K562 (cell line): Measurements from ENCODE around the gene ZSCAN5C. TPM values are rescaled to one million over a fixed set of nuclear protein-coding genes. Genes with fewer than 3 reads are reported as not detected.
A peak's percentile ranks its signal among the peaks of the same experiment; 100 is the strongest.
"Not testable (repeated sequence)": the region's sequence is repeated elsewhere in the genome, so short reads cannot be mapped to it uniquely, and the experiment has no call there.

Source experiments
- ATAC-seq: fragments of 200-7000 bp; cut with Tn5 transposase; 3 replicates; pipeline ENCODE4 v1.9.1; 2020; ENCODE audit warnings: moderate library complexity
- BruUV-seq: library from RNA; stranded (reverse); fragments of 400-500 nt; replicated peaks from 2 replicates; lab custom pipeline; 2021; lab: Mats Ljungman, UMichigan
- CTCF ChIA-PET: fragments of 300-600 bp; formaldehyde crosslinking; extraction: SDS; loops from one replicate; lab custom pipeline; 2021; ENCODE audit warnings: low intra/inter-chr PET ratio; lab: Yijun Ruan, JAX
- POLR2A ChIA-PET: fragments of 300-600, 350-650 bp; sonication (Branson Sonifier 250); formaldehyde crosslinking; extraction: SDS; loops from one replicate; lab custom pipeline; 2021; ENCODE audit warnings: antibody characterized with exemption, inconsistent platforms; lab: Yijun Ruan, JAX
- DNase-seq, 4 experiments: peaks; one replicate each; pipeline versions ENCODE4 v3.0.0 to v3.0.0-alpha.2; 2011 to 2018; ENCODE audit warnings: low spot score in 3 of 4, mixed read lengths in 3 of 4; ENCODE audit errors: extremely low read depth in 1 of 4
- FAIRE-seq: peaks from 2 replicates; lab custom pipeline; 2011; peaks lifted over from hg19 to GRCh38; lab: Jason Lieb, UNC
- H2AFZ ChIP-seq: 2 replicates; pipeline ENCODE4 v1.6.0; 2011; ENCODE audit warnings: low read depth, low read length, control low read depth, inconsistent platforms
- H3K27ac ChIP-seq: fragments of 200-600 bp; 3 replicates; pipeline ENCODE4 v1.8.0; 2011; ENCODE audit warnings: low read depth, mild to moderate bottlenecking, control low read depth, inconsistent platforms, low read length, moderate library complexity, mixed read lengths; ENCODE audit errors: extremely low read depth
- H3K27me3 ChIP-seq, 2 experiments: fragments of 300-600 bp in 1 of 2; 2 replicates in 1 of 2; 3 replicates in 1 of 2; pipeline versions ENCODE4 v1.6.0 to v1.8.0; 2011; ENCODE audit warnings: inconsistent platforms in 2 of 2, low read length in 2 of 2, mild to moderate bottlenecking in 1 of 2, mixed read lengths in 1 of 2, moderate library complexity in 1 of 2; ENCODE audit not compliant: control insufficient read depth in 2 of 2, insufficient read depth in 2 of 2
- H3K36me3 ChIP-seq: fragments of 300-600 bp; 3 replicates; pipeline ENCODE4 v1.8.0; 2011; ENCODE audit warnings: mild to moderate bottlenecking, low read length, inconsistent platforms; ENCODE audit not compliant: control insufficient read depth, insufficient read depth
- H3K4me1 ChIP-seq, 2 experiments: fragments of 200-600 bp in 1 of 2; replicated peaks in 1 of 2; 2 replicates in 1 of 2; 3 replicates in 1 of 2; pipeline versions ENCODE4 v1.5.1 to v1.8.0; 2011; ENCODE audit warnings: inconsistent platforms in 2 of 2, low read length in 2 of 2, mild to moderate bottlenecking in 1 of 2, mixed read lengths in 1 of 2, moderate library complexity in 1 of 2; ENCODE audit not compliant: control insufficient read depth in 2 of 2, insufficient read depth in 2 of 2
- H3K4me2 ChIP-seq: 2 replicates; pipeline ENCODE4 v1.6.1; 2011; ENCODE audit warnings: low read length, control low read depth, inconsistent platforms, mixed read lengths; ENCODE audit not compliant: insufficient read depth
- H3K4me3 ChIP-seq: fragments of 200-600 bp; sonication (generic), shearing (Covaris generic); 2 replicates; pipeline ENCODE4 v1.5.1; 2016; ENCODE audit warnings: control low read depth, inconsistent platforms
- H3K79me2 ChIP-seq: fragments of 200-600 bp; 3 replicates; pipeline ENCODE4 v1.8.0; 2011; ENCODE audit warnings: low read length, inconsistent platforms; ENCODE audit not compliant: control insufficient read depth, insufficient read depth
- H3K9ac ChIP-seq, 2 experiments: 2 replicates each; pipeline versions ENCODE4 v1.6.0 to v1.6.1; 2011; ENCODE audit warnings: low read depth in 2 of 2, low read length in 2 of 2, control low read depth in 1 of 2, inconsistent platforms in 1 of 2, mild to moderate bottlenecking in 1 of 2, mixed read lengths in 1 of 2; ENCODE audit not compliant: insufficient read depth in 1 of 2
- H3K9me1 ChIP-seq: one replicate; pipeline ENCODE4 v1.6.0; 2011; ENCODE audit warnings: inconsistent platforms, mild to moderate bottlenecking, low read length, moderate library complexity; ENCODE audit not compliant: control insufficient read depth, insufficient read depth
- H3K9me3 ChIP-seq: replicated peaks from 2 replicates; pipeline ENCODE4 v1.5.1; 2011; ENCODE audit warnings: low read depth, low read length, inconsistent platforms; ENCODE audit not compliant: control insufficient read depth, insufficient read depth
- H4K20me1 ChIP-seq: replicated peaks from 2 replicates; pipeline ENCODE4 v1.6.1; 2011; ENCODE audit warnings: low read length, inconsistent platforms, mixed read lengths; ENCODE audit not compliant: control insufficient read depth, insufficient read depth
- ATF3 ChIP-seq, 2 experiments: fragments of 450-650 bp in 1 of 2; sonication (generic) in 1 of 2; formaldehyde crosslinking in 1 of 2; IDR thresholded peaks in 1 of 2; conservative IDR thresholded peaks in 1 of 2; 2 replicates each; pipeline versions ENCODE4 v1.6.1 to v1.8.1; 2016 to 2023; ENCODE audit warnings: mild to moderate bottlenecking in 2 of 2, moderate library complexity in 2 of 2, inconsistent platforms in 1 of 2, missing genetic modification reagents in 1 of 2
- CEBPB ChIP-seq: fragments of 450-650 bp; IDR thresholded peaks from 2 replicates; pipeline ENCODE4 v1.6.1; 2016; ENCODE audit warnings: missing genetic modification characterization, missing compliant biosample characterization
- CEBPG ChIP-seq, 3 experiments: fragments of 200-800 bp in 1 of 3; sonication (Bioruptor generic) in 1 of 3; sonication (generic) in 1 of 3; formaldehyde crosslinking in 1 of 3; IDR thresholded peaks in 2 of 3; conservative IDR thresholded peaks in 1 of 3; 2 replicates each; pipeline versions ENCODE4 v1.6.1 to v1.8.0; 2016 to 2022; ENCODE audit warnings: missing compliant biosample characterization in 2 of 3, missing genetic modification characterization in 2 of 3, mild to moderate bottlenecking in 1 of 3, missing genetic modification reagents in 1 of 3
- CTCF ChIP-seq, 3 experiments: IDR thresholded peaks in 2 of 3; conservative IDR thresholded peaks in 1 of 3; 2 replicates each; pipeline ENCODE4 v1.5.1; 2011 to 2012; ENCODE audit warnings: low read length in 3 of 3, mild to moderate bottlenecking in 3 of 3, control low read depth in 2 of 3, improper control_type of control experiment in 1 of 3, inconsistent platforms in 1 of 3, low read depth in 1 of 3, mixed read lengths in 1 of 3, moderate library complexity in 1 of 3; ENCODE audit not compliant: insufficient read depth in 2 of 3
- IRF9 ChIP-seq: fragments of 450-650 bp; IDR thresholded peaks from 2 replicates; pipeline ENCODE4 v1.6.1; 2016; ENCODE audit warnings: missing biosample characterization, missing genetic modification characterization
- MEIS2 ChIP-seq: fragments of 450-650 bp; IDR thresholded peaks from 2 replicates; pipeline ENCODE4 v1.6.1; 2014; ENCODE audit warnings: mild to moderate bottlenecking; ENCODE audit not compliant: partially characterized antibody
- RAD21 ChIP-seq, 2 experiments: fragments of 250-450 bp in 1 of 2; fragments of 450-650 bp in 1 of 2; sonication (Bioruptor Pico) in 1 of 2; formaldehyde crosslinking in 1 of 2; IDR thresholded peaks in 1 of 2; conservative IDR thresholded peaks in 1 of 2; 2 replicates each; pipeline versions ENCODE4 v1.4.0 to v1.8.0; 2020 to 2022; ENCODE audit warnings: mild to moderate bottlenecking in 2 of 2, moderate library complexity in 1 of 2
- ZNF24 ChIP-seq: fragments of 450-650 bp; IDR thresholded peaks from 2 replicates; pipeline ENCODE4 v1.6.1; 2016
- WGBS: fragments of 100-300 bp; shearing (Covaris generic); methylation state at CpG from one replicate; pipeline ENCODE4 v1.1.6; 2016; ENCODE audit warnings: low coverage, mixed read lengths; ENCODE audit not compliant: insufficient coverage; ENCODE audit errors: missing lambda C conversion rate; 5-methylcytosine and 5-hydroxymethylcytosine counted together
- in situ Hi-C: fragments of 300-500 bp; cut with MboI; formaldehyde crosslinking; loops from 4 replicates; pipeline ENCODE4 v1.15.0; 2018; ENCODE audit warnings: inconsistent platforms, mixed read lengths
- intact Hi-C: fragments of 100-400 bp; cut with micrococcal nuclease; formaldehyde crosslinking; loops from 2 replicates; pipeline ENCODE4 v1.14.2; 2022
- polyA plus RNA-seq, 8 experiments: library from polyadenylated mRNA; depleted of rRNA in 4 of 8; stranded (reverse) in 5 of 8; unstranded in 3 of 8; fragments of >200 nt; fragmentation: Nextera tagmentation in 2 of 8; fragmentation: Illumina TruSeq in 1 of 8; extraction: Ambion mirVana in 2 of 8; extraction: Trizol in 1 of 8; gene quantifications; 2 replicates each; pipeline versions ENCODE4 v1.2.1 to v1.2.3, GENCODE V29; 2011 to 2014; ENCODE audit warnings: inconsistent platforms in 1 of 8, missing spikeins in 1 of 8
- total RNA-seq, 7 experiments: library from RNA; depleted of rRNA in 6 of 7; stranded (reverse); fragments of >200 nt in 6 of 7; fragmentation: Illumina TruSeq in 2 of 7; extraction: Trizol in 2 of 7; gene quantifications; 2 replicates each; pipeline versions ENCODE4 v1.2.1 to v1.2.3, GENCODE V29; 2011 to 2021; ENCODE audit warnings: low replicate concordance in 1 of 7

The ZSCAN5C gene
- total and polyA plus RNA-seq, 9 of the 15 experiments (the other 6 are each of a cell fraction or from before 2014, with no cell fraction given): 0.07 TPM; not detected in 8

- H3K36me3 ChIP-seq; BruUV-seq; H3K4me1 ChIP-seq; H3K4me2 ChIP-seq; H4K20me1 ChIP-seq; CTCF ChIA-PET; H3K9ac ChIP-seq; H3K9me3 ChIP-seq; H3K79me2 ChIP-seq; H2AFZ ChIP-seq; H3K27ac ChIP-seq; H3K9me1 ChIP-seq; H3K4me3 ChIP-seq; POLR2A ChIA-PET; in situ Hi-C loops; intact Hi-C loops; TF ChIP-seq ATF3 (CRISPR knock-in tag; conservative IDR thresholded peaks at IDR 0.05); CEBPG (CRISPR knock-in tag; IDR thresholded peaks at IDR 0.05): not testable (repeated sequence)
- WGBS: 33% methylated on average over 9 of the region's 9 CpGs
- TF ChIP-seq IRF9 (0 out of 2 replicates have a peak, but pooled peaks have one; percentile 17), ATF3 (IDR thresholded peaks at IDR 0.05) (peak; percentile 33), CEBPB (peak; percentile 87), ZNF24 (peak; percentile 54; the same call in 1 of the 2 replicates), CEBPG (tag; conservative IDR thresholded peaks at IDR 0.05 in 1 of 2, IDR thresholded peaks at IDR 0.05 in 1 of 2) (peak; percentile 59 to 79; a peak in 3 of 4 replicates), CTCF (IDR thresholded peaks at IDR 0.05 in 2 of 3, conservative IDR thresholded peaks at IDR 0.05 in 1 of 3; ENCODE audit: insufficient read depth in 2 of 3, low read depth in 1 of 3, low read length in 3 of 3) (peak; percentile 44 to 52 (median 49)), RAD21 (CRISPR knock-in tag; conservative IDR thresholded peaks at IDR 0.05 in 1 of 2, IDR thresholded peaks at IDR 0.05 in 1 of 2) (peak in 1 of 2 experiments; percentile 36; a peak in 2 of 4 replicates), MEIS2 (peak; percentile 32)
- ATAC-seq: peak; percentile 84
- peak in 3 of 4 experiments; percentile 17 to 41 (median 22) for DNase-seq
- FAIRE-seq: peak; percentile 89
- peaks cover 0 to 16% of the 10 kb centered on the region in 2 experiments; a peak in 2 of 5 replicates for H3K27me3 ChIP-seq
These were observed 19.4 kb downstream of the ZSCAN5C start for GRCh38 chr19:56221442-56221841.
